PFSK-1 (cell line): ENCODE data around the gene MLC1.

Experiments used
- POLR2AphosphoS5 ChIP-seq: IDR thresholded peaks from 2 replicates; pipeline ENCODE4 v1.6.1; 2012; ENCODE audit warnings: low read depth, mild to moderate bottlenecking, control low read depth, low read length, moderate library complexity
- TF ChIP-seq, protein P1 (sequence below), 2 experiments: IDR thresholded peaks; 2 replicates each; pipeline versions ENCODE4 v1.6.1 to v1.8.0; 2011 to 2012; ENCODE audit warnings: low read depth in 2 of 2, low read length in 2 of 2, control low read depth in 1 of 2, inconsistent platforms in 1 of 2, mild to moderate bottlenecking in 1 of 2, moderate library complexity in 1 of 2; ENCODE audit not compliant: insufficient read depth in 1 of 2

- TF ChIP-seq POLR2AphosphoS5: no peak
- TF ChIP-seq, protein P1, sequence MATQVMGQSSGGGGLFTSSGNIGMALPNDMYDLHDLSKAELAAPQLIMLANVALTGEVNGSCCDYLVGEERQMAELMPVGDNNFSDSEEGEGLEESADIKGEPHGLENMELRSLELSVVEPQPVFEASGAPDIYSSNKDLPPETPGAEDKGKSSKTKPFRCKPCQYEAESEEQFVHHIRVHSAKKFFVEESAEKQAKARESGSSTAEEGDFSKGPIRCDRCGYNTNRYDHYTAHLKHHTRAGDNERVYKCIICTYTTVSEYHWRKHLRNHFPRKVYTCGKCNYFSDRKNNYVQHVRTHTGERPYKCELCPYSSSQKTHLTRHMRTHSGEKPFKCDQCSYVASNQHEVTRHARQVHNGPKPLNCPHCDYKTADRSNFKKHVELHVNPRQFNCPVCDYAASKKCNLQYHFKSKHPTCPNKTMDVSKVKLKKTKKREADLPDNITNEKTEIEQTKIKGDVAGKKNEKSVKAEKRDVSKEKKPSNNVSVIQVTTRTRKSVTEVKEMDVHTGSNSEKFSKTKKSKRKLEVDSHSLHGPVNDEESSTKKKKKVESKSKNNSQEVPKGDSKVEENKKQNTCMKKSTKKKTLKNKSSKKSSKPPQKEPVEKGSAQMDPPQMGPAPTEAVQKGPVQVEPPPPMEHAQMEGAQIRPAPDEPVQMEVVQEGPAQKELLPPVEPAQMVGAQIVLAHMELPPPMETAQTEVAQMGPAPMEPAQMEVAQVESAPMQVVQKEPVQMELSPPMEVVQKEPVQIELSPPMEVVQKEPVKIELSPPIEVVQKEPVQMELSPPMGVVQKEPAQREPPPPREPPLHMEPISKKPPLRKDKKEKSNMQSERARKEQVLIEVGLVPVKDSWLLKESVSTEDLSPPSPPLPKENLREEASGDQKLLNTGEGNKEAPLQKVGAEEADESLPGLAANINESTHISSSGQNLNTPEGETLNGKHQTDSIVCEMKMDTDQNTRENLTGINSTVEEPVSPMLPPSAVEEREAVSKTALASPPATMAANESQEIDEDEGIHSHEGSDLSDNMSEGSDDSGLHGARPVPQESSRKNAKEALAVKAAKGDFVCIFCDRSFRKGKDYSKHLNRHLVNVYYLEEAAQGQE (IDR thresholded peaks at IDR 0.05; ENCODE audit: insufficient read depth in 1 of 2, low read depth in 2 of 2, low read length in 2 of 2): no peak
Observed at GRCh38 chr22:50090412-50090714, 5.1 kb upstream of the MLC1 start.
